ENCODE data around the gene DERL2. TPM values are rescaled to one million over a fixed set of nuclear protein-coding genes. Genes with fewer than 3 reads are reported as not detected.

DERL2 gene
- total RNA-seq, 1 donor from 2014 or later, result 59.3 TPM

DNA sequence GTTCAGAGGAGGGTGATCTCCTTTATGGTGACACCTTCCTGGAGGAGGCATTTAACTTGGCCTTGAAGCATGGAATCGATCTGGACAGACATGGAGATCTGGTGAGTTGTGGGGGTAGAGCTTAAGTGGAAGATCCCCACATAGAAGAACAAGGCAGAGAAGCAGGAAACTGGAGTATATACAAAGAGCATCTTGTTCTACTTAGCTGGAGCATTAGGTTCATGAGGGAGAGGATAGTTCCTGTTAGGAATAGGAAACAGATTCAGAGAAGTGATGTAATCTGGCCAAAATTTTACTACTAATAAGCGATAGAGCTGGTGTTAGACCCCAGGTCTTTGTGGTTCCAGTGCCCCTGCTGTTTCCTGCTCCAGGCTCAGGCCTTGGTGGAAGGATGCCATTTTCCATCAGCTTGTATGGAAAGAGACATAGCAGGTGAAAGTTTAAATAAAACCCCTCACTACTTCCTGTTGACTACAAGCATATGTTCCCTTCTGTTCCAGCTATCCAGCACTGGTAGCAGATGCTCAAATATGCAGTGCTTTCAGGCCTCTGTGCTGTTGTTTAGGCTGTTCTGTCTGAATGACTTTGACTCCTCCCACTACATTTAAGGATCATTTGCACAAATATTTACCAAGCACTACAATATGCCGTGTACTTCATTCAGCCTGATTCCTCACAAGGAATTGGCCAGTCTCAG, 56.6 kb downstream of the DERL2 start:
- Histone ChIP-seq H3K27me3 (ENCODE audit: low read depth) (no peaks in the 10 kb centered on the region), H3K36me3 (peaks cover 100% of the 10 kb centered on the region), H3K27ac (peak overlapping the region; percentile 60), H3K4me3 (no peak overlapping the region), H3K4me1 (peaks cover 11% of the 10 kb centered on the region), H3K9me3 (no peaks in the 10 kb centered on the region)
- intact Hi-C loops (cut with DNase I), result no loop called here
- DNase-seq (no peak), ATAC-seq (peak; percentile 86)
- TF ChIP-seq CTCF (IDR thresholded peaks at IDR 0.05), result no peak

- Histone ChIP-seq H3K4me1 (peaks cover 21% of the 10 kb centered on the region), H3K27ac (no peak overlapping the region), H3K9me3 (no peaks in the 10 kb centered on the region), H3K27me3 (ENCODE audit: low read depth) (no peaks in the 10 kb centered on the region), H3K4me3 (no peak overlapping the region), H3K36me3 (peaks cover 97% of the 10 kb centered on the region)
- no peak for DNase-seq
- no peak for ATAC-seq
- TF ChIP-seq CTCF (IDR thresholded peaks at IDR 0.05), result no peak
- intact Hi-C loops (cut with DNase I), result no loop called here
Measured at GRCh38 chr17:5425826-5426225, 60.2 kb downstream of the DERL2 start.

GRCh38 chr17:5424909-5425308, 61.1 kb downstream of the DERL2 start:
- DNase-seq, result no peak
- no peak for TF ChIP-seq CTCF (IDR thresholded peaks at IDR 0.05)
- Histone ChIP-seq H3K9me3 (no peaks in the 10 kb centered on the region), H3K4me1 (peaks cover 25% of the 10 kb centered on the region), H3K27ac (no peak overlapping the region), H3K36me3 (peaks cover 88% of the 10 kb centered on the region), H3K27me3 (ENCODE audit: low read depth) (no peaks in the 10 kb centered on the region), H3K4me3 (no peak overlapping the region)
- no peak for ATAC-seq
- intact Hi-C loops (cut with DNase I), result no loop called here

DNA sequence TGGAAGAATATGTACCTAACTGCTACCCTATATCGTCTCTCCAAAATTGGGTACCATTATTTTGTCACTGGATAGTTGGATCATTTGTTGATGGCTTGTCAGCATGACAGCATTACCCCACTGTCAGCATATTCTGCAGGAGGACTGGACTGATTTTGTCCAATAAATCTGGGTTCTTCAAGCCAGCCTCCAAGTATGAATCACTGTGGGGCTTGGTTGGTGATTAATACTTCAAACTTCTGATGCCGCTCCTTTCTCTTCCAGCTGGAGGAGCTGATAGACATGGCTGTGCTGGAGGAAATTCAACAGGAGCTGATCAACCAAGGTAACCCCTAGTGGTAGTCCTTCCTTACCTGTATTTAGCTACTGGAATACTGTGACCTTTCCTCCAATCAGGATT, 63.5 kb downstream of the DERL2 start:
- intact Hi-C loops (cut with DNase I), result no loop called here
- DNase-seq (no peak), ATAC-seq (no peak)
- Histone ChIP-seq H3K4me3 (no peak overlapping the region), H3K36me3 (peaks cover 66% of the 10 kb centered on the region), H3K27me3 (ENCODE audit: low read depth) (no peaks in the 10 kb centered on the region), H3K27ac (no peak overlapping the region), H3K9me3 (no peaks in the 10 kb centered on the region), H3K4me1 (peaks cover 25% of the 10 kb centered on the region)
- TF ChIP-seq CTCF (IDR thresholded peaks at IDR 0.05), result no peak

Other genes starting within 250 kb of the DERL2 start
- 44.2 TPM for gene RABEP1, start 203.9 kb downstream of the DERL2 start, total RNA-seq
- gene NUP88, start 66.5 kb downstream of the DERL2 start, total RNA-seq, result 36.7 TPM
- 37.2 TPM for gene RPAIN, start 66.0 kb downstream of the DERL2 start, total RNA-seq
- 57.5 TPM for gene C1QBP, start 47.0 kb downstream of the DERL2 start, total RNA-seq
- gene DHX33, start 17.2 kb downstream of the DERL2 start, total RNA-seq, result 10.2 TPM
- 16.1 TPM for gene MIS12, start 388 bp upstream of the DERL2 start, total RNA-seq
- 40.3 TPM for gene NLRP1, start 98.3 kb upstream of the DERL2 start, total RNA-seq

Data from lower lobe of right lung (tissue), 2 donors.